HG03457 (cell line): ENCODE results near the gene GNG12.

Experiments
- ATAC-seq: cut with Tn5 transposase; IDR thresholded peaks from one replicate; pipeline ENCODE4 v1.9.1; 2021; ENCODE audit warnings: moderate number of reproducible peaks; ENCODE audit not compliant: unreplicated experiment

GNG12 gene

DNA sequence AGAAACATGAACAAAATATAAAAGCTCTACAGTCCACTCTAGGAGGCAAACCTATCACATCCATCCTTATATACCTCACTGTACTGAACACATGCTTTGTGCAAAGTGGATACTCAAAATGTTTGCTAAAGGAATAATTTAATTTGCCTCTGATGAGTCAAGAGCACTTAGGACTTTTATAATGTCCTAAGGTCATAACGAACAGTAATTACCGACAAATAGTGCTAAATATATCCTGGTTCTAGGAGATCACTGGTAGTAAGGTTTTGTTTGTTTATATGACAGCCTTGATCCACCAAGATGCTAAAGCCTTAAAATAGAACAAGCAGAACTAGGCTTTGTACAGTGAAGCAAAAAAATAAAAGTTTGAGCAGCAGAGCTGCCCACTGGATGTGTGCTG lies 77.6 kb downstream of the GNG12 start:
- ATAC-seq = no peak

DNA sequence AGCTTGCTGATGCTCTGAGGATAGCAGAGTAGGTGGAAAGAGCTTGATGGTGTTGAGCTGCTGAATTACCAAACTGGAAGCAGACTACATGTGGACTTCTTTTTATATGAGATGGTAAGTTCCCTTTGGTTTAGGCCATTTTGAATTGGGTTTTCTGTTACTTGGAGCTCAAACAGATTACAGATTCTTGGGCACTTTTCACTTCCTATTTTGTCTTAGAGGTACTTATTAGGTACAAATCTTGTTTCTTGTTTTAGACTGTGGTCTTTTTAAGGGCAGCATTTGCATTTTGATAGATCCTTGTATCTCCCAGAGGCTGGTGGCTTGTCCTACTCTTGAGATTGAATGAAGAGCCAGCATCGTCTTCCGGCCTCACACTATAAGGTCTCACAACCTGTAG lies 78.1 kb downstream of the GNG12 start:
- ATAC-seq = no peak

DNA sequence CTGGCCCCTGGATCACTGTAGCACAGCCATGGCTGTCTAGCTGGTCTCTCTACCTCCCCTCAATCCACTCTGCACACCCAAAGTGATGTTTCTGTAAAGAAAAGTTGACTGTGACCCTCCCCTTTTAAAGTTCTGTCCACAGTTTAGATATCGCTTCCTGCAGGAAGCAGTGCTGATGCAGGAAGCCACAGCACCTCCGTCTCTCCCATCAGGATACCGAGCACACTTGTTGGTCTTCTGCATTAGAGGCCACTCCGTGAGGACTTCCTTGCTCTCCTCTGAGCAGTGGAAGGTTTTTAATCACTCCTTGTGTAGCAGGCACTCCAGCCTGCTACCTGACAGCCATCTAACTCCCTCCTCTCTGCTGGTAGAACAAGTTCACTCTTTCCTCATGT lies 78.7 kb downstream of the GNG12 start:
- no peak for ATAC-seq

DNA sequence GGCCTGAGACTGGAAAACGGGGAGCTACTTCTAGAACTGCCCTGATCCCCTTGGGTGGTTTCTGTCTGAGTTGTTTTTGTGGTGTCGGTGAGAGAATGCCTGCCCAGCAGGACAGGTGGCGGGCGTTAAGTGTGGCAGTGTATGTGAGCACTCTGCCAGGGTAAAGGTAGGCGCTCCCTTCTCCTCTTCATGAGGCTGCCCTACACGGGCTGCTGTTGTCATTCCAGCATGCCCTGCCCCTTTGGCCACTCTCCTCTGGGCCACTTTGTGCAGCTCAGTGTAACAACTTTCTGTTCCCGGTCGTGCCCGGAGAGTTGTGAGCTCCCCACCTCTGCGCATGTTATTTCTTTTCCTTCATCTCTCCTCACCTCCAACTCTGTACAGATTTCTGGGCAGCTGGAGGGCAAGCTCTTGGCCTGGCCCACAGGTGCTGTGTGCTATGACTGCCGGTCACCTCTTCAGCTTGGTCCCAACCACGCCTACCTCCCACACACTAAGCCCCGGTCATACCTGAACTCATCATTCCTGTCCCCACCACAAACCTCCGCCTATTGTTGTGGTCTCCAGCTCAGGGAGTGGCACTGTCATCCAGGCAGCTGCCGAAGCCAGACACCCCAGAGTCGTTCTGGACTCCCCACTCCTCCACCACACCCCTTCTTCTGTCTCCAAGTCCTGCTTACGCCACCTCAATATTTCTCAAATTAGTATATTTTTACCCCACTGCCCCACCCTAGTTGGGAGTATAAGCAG lies 79.3 kb downstream of the GNG12 start:
- ATAC-seq = no peak

DNA sequence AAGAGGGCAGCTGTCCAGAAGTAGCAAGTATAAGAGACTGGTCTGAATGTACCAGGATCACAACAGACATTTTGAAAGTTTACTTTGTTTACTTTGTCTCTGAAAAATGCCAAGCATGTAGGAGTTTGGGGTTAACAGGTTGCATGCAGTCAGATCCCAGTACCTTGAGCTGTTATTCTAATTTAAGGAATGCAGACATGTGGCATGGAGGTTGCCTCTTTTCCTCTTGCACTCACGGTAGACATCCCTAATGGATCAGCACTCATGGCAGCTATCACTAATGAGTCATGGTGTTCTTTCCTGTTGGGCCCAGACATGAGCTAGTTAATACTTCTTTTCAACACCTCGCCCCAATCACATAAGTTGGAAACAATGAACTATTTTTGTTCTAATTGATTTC lies 81.0 kb downstream of the GNG12 start:
- no peak for ATAC-seq

DNA sequence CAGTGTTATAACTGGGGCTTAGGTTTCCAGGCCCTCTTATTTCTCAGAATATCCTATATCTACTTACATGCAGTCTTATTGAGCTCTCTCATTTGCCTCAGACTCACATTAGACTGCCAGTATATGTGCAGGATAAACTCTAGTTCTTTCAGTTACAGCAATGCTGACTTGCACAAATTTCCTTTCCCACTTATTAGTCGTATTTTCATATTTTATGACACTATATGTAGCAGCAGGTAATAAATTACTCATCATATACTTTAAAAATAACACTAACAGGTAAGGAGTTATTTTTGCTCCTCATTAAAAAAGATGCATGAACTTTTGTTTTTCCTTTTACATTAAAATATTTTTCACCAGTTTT lies 82.6 kb downstream of the GNG12 start:
- no peak for ATAC-seq

DNA sequence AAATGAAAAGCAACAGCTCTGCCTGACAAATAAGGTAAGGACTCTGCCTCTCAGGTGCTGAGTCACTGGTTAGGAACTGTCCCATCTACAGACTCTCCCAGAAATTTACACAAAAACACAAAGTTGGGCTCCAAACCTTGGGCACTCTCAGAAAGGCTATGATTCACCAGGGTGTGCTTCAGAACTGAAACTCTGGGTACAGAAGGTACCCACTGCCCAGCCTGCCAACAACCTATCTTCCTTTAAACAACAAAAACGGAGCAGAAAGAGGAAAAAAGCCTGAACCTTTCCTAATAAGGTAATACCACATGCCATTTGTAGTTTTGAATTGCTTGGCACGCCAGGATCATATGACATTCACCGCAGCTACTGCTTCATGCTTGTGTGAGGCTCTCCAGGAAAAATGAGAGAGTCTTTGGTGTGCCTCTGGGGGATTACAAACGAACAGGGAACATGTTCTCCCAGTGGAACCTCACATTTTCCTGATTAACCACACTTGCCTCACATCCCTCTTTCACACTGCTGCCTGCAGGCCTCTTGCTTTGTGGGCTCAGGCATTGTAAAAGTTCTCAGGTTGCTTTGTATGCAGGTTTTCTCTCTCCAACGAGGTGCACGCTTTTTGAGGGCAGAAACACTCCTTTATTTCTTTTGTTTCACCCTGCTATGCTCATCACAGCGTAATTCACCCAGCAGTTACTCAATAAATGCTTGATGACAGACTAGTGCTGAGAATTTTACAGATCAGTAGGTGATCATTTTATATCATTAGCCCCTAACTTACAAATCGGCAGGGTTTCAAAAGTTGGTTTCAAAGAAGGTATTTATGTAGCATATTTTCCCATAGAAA lies 83.2 kb downstream of the GNG12 start:
- no peak for ATAC-seq

DNA sequence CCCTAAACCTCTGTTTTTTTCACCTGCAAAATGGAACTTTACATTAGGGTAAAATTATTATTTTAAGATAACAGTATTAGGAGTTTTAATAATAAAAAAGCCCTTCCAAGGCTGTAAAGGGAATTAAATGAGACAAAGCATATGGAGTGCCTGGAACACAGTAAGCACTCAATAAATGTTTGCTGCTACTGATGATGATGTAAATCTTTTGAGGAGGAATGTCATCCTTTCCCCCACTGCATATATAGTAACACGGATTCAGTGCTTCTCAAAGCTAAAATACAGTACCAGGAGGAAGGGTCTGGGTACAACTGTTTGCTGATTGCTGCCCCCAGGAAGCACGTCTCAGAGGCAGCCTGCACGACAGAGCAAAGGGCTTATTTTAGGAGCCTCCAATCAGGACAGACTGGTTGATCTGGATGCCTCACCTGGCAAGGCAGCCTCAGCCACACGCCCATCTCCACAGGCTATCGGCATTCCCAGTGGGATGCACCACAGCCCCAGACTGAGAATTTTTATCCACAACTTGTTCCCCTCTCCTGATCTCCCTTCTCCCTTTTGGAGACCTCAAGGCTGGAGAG lies 83.9 kb downstream of the GNG12 start:
- ATAC-seq = no peak

DNA sequence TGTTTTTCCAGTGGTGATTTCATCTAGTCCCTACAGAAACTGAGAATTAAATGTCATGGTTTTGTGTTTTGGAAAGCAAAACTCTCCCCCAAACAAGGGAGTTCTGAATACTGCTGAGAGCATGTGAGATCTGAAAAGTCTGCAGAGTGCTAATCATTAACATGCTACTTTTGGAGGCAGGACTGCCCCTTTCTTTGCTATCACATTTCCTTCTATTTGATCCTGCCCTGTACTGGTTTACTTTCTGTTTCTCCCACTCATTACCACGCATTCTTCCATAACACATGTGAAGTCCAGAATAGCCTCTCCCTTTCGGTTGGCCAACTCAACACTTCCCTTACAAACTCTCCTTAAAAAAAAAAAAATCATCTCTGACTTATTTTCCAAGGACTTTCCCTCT lies 84.6 kb downstream of the GNG12 start:
- ATAC-seq = peak; percentile 81

DNA sequence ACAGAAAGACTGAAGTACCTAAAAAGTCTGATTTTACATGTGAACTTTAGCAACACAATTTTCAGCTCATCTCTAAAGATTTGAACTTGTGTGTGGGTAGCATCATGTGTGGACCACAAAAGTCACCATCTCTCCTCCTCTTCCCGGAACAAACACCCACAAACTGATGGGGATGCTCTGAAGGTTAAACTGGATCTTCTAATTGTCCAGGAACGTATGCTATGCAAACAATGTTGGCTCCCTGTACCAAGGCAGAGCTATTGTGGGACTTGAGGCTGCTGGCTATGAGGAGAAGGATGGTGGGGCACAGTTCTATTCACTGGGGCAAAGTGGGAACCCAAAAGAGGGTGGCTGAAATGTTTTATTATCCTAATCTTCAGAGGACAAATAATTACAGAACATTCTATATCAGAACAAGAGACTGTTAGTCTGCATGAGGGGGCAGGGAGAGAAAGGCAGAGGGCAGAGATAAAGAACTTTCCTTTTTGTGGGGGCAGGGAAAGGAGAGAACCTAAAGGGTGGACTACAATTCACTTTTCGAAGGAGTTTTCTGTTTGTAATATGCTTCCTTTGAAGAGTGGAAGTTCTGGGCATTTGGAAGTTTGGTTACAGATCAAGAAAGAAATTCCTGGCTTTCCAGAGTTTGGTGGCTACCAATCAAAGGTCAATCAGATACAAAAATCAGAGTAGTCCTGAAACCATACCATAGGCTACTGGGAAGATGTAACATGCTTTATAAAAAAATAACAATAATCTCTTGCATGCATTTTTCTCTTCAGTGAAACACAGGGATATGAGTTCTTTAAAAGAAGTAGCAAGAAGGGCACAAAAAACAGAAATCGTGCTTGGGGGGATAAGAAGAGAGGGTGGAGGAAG lies 85.4 kb downstream of the GNG12 start:
- ATAC-seq = no peak

DNA sequence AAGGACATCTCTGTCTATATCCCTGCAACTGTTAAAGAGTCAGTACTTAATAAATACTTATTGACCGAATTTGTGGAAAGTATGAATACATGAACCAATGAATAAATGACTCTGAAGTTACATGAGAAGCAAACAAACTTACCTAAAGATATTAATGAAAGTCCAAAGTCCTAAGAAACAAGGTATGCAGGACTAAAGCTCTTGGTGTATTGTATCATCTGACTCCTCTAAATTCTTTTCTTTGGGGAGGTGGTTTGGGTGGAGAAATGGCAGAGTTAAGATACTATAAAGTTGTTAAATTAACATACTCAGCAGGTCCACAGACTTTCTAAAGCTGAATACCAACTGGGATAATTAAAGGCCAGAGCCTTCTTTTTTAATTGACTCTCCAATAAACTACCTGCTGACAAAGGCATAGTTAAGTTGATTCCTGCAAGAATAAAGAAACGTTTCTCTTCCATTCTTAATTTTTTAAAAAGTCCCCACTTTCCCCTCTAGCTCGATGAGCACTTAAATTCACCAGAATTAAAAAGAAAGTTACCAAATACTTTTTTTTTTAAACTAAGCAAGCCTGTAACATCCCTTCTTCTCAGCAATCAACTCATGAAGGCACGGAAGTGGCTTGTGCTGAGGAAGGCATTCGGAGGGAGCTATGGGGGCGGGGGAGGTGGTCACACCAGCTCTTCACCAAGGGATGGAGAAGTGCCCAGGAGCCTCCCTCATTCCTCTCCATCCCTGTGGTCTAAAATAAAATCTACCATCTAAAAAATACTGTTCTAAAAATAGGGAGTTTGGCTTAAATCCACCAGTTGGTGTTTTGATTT lies 87.2 kb downstream of the GNG12 start:
- ATAC-seq = no peak

DNA sequence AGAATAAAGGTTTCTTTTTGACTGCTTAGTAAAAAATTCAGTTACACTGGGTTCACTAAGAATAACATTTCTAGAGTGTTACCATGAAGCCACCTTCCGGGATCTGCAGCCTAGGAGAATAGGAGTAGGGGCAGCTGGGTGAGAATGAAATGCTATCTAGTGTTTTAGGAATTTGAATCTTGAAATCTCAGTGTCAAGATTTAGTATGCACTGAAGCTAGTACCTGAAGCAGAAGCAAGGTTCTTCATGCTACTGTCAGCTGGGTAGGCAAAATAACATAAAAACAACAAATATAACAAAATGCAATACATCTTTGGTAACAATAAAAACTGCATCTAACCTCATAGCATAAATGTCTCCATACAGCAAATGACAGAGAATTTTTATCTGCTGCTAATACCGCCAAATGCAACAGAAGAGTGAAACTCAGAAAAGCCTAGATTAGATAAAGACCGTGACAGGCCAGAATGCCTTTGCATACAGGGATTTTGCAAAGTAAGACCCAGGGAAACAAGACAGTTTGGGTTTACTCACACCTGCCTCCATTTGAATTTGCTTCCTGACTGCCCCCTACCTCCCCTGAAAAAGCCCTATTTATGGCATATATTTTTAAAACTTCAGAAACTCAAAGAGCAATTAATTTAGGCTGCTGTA lies 90.1 kb downstream of the GNG12 start:
- no peak for ATAC-seq

DNA sequence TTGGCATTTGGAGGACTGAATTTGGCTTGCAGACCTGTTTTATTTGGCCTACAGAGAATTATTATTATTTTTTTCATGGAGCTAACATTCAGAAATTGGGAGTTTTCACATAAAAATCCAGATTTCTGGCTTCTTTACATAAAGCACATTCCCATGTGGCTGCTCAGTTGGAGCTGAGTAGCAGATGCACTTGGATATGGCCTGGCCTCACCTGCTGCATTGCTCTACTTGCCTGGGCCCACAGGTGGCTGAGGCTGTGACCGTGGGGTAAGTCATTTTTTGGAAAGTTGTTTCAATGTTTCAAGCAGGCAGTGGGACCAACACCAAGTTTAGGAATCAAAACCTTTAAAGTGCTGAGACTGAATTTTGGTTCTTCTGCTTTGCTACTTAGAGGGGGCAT lies 91.5 kb downstream of the GNG12 start:
- ATAC-seq = no peak

DNA sequence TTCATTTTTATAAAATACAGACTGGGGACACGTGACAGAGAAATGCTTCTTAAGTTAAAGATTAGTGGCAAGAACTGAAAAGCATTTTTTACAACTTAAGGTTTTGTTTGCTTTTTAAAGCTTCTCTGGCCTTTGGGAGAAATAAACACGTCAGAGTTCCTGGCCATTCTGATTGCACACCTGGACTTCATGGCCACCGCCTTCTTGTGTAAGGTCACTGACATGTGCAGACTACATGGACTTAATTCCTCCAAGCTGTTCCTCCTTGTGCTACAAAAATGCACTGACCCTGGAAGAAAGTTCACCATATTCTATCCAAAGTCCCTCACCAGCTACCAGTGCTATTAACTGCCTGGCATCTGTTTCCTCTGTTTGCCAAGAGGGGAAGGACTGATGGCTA lies 92.1 kb downstream of the GNG12 start:
- no peak for ATAC-seq

DNA sequence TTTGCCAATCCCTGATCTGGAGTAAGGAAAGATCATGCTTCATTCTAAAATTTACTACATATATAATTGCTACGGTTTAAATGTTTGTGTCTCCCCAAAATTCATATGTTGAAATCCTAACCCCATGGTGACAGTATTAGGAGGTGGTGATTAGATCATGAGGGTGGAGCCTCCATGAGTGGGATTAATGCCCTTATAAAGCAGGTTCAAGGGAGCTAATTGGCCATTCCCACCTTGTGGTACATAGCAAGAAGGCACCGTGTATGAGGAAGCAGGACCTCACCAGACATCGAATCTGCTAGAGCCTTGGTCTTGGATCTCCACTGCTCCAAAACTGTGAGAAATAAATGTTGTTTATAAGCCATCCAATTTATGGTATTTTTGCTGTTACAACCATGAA lies 92.7 kb downstream of the GNG12 start:
- no peak for ATAC-seq

DNA sequence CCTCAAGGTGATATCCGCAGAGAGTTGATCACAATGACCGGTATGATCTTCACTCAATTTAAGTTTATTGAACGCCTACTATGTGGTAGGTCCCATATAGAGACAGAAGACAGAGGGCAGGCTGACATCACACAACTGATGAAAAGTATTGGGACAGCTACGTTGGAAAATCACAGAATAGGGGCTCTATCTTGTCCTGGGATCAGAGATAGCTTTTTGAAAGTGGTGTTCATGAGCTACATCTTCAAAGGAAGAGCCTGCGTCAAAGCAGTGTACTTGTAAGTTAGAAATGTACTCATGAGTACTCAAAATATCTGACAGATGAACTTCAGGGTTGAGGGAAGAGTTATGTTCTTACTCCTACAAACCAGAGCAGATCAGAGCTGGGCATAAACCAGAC lies 93.9 kb downstream of the GNG12 start:
- no peak for ATAC-seq

DNA sequence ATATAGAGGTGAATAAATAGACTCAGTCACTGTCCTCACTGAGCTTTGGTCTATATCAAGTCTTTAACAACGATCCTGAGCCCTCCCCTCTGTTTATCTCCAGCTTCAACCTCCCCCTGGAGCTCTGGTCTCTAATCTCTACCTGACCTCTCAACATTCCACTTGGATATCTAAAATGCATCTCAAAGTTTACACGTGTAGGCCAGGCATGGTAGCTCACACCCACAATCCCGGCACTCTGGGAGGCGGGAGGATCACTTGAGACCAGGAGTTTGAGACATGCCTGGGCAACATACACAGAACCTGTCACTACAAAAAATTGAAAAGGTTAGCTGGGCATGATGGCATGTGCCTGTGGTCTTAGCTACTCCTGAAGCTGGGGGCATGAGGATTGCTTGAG lies 94.9 kb downstream of the GNG12 start:
- ATAC-seq = no peak

DNA sequence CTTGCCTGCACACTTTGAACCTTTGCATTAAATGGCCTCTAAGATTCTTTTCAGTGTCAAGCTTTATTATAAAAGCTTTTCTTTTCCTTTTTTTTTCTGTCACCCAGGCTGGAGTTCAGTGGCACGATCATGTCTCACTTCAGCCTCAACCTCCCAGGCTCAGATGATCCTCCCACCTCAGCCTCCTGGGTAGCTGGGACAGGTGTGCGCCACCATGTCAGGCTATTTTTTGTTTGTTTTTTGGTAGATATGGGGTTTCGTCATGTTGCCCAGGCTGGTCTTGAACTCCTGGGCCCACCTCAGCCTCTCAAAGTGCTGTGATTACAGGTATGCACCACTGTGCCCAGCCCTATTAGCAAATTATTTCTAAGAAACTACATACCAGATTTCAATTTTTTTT lies 95.4 kb downstream of the GNG12 start:
- no peak for ATAC-seq

DNA sequence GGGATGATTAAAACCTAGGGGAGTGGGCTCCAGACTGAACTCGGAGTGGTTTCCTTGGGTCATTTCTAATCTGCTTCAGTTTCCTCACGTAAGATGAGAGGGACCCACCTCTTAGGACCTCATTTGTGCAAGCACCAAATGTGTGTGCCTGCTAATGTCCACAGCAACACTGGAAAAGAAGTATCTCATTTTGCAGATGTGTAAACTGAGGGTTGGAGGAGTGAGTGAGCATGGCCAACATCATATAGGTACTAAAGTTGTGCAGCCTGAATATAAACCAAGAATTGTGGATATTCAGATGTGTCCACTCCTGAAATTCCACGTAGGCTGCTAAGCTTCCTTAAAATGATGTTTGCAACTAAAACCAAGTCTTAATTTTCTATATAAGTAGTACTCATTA lies 96.5 kb downstream of the GNG12 start:
- ATAC-seq = no peak
